ENCODE results near the gene TMEM50B.
"Not testable (repeated sequence)": the region's sequence is repeated elsewhere in the genome, so short reads cannot be mapped to it uniquely, and the experiment has no call there.

TMEM50B gene

GRCh38 chr21:33451634-33452071 lies 28.1 kb downstream of the TMEM50B start:
- Histone ChIP-seq H3F3A (ENCODE audit: insufficient read depth, low read length) (no peaks in the 10 kb centered on the region), H3K4me3 (ENCODE audit: low read depth, low read length, poor library complexity, severe bottlenecking) (no peak overlapping the region), H3K36me3 (ENCODE audit: insufficient read depth, low read length) (peaks cover 32% of the 10 kb centered on the region), H3K79me2 (ENCODE audit: insufficient read depth, low read length) (no peaks in the 10 kb centered on the region), H4K20me1 (ENCODE audit: insufficient read depth, low read length) (no peaks in the 10 kb centered on the region), H3K9me2 (ENCODE audit: low read depth, low read length) (no peaks in the 10 kb centered on the region), H3K4me1 (ENCODE audit: insufficient read depth, low read length, severe bottlenecking) (no peaks in the 10 kb centered on the region), H3K27me3 (ENCODE audit: insufficient read depth, low read length) (no peaks in the 10 kb centered on the region), H3K4me2 (ENCODE audit: low read length) (no peak overlapping the region), H3K9me3 (ENCODE audit: low read length) (no peaks in the 10 kb centered on the region), H2AFZ (ENCODE audit: low read length) (no peak overlapping the region), H3K9ac (ENCODE audit: low read length) (no peak overlapping the region), H3K27ac (ENCODE audit: low read depth, low read length, poor library complexity, severe bottlenecking) (no peak overlapping the region)
- TF ChIP-seq EZH2 (IDR thresholded peaks at IDR 0.05; ENCODE audit: borderline replicate concordance, low read length): no peak

- no peak for TF ChIP-seq CTCF (IDR thresholded peaks at IDR 0.05; ENCODE audit: low read length)
- TF ChIP-seq EZH2 (IDR thresholded peaks at IDR 0.05; ENCODE audit: borderline replicate concordance, low read length): no peak
- no peaks in the 10 kb centered on the region for H3K79me2 ChIP-seq (ENCODE audit: insufficient read depth, low read length)
- H3F3A ChIP-seq (ENCODE audit: insufficient read depth, low read length): no peaks in the 10 kb centered on the region
- no peaks in the 10 kb centered on the region for H3K27me3 ChIP-seq (ENCODE audit: insufficient read depth, low read length)
- H3K4me1 ChIP-seq (ENCODE audit: insufficient read depth, low read length, severe bottlenecking): no peaks in the 10 kb centered on the region
- no peaks in the 10 kb centered on the region for H4K20me1 ChIP-seq (ENCODE audit: insufficient read depth, low read length)
- H3K9ac ChIP-seq (ENCODE audit: low read length): no peak overlapping the region
- no peak overlapping the region for H2AFZ ChIP-seq (ENCODE audit: low read length)
- no peak overlapping the region for H3K4me3 ChIP-seq (ENCODE audit: low read depth, low read length, poor library complexity, severe bottlenecking)
- H3K4me2 ChIP-seq (ENCODE audit: low read length): no peak overlapping the region
- no peaks in the 10 kb centered on the region for H3K9me3 ChIP-seq (ENCODE audit: low read length)
- no peak overlapping the region for H3K27ac ChIP-seq (ENCODE audit: low read depth, low read length, poor library complexity, severe bottlenecking)
- peaks cover 20% of the 10 kb centered on the region for H3K36me3 ChIP-seq (ENCODE audit: insufficient read depth, low read length)
- H3K9me2 ChIP-seq (ENCODE audit: low read depth, low read length): no peaks in the 10 kb centered on the region
Measured at GRCh38 chr21:33449616-33450015, 30.2 kb downstream of the TMEM50B start.

- H4K20me1 ChIP-seq (ENCODE audit: insufficient read depth, low read length); H3F3A ChIP-seq (ENCODE audit: insufficient read depth, low read length); H3K9me2 ChIP-seq (ENCODE audit: low read depth, low read length); H3K36me3 ChIP-seq (ENCODE audit: insufficient read depth, low read length); H3K4me3 ChIP-seq (ENCODE audit: low read depth, low read length, poor library complexity, severe bottlenecking); H3K4me2 ChIP-seq (ENCODE audit: low read length); H3K79me2 ChIP-seq (ENCODE audit: insufficient read depth, low read length); H3K9ac ChIP-seq (ENCODE audit: low read length); H3K27ac ChIP-seq (ENCODE audit: low read depth, low read length, poor library complexity, severe bottlenecking); H3K9me3 ChIP-seq (ENCODE audit: low read length); H2AFZ ChIP-seq (ENCODE audit: low read length); H3K27me3 ChIP-seq (ENCODE audit: insufficient read depth, low read length): not testable (repeated sequence)
- peaks cover 19% of the 10 kb centered on the region for H3K4me1 ChIP-seq (ENCODE audit: insufficient read depth, low read length, severe bottlenecking)
Measured at GRCh38 chr21:33446620-33447019, 33.2 kb downstream of the TMEM50B start.

GRCh38 chr21:33444499-33444898 lies 35.3 kb downstream of the TMEM50B start:
- Histone ChIP-seq H3K79me2 (ENCODE audit: insufficient read depth, low read length) (no peaks in the 10 kb centered on the region), H3K4me2 (ENCODE audit: low read length) (no peak overlapping the region), H3K9me2 (ENCODE audit: low read depth, low read length) (no peaks in the 10 kb centered on the region), H4K20me1 (ENCODE audit: insufficient read depth, low read length) (no peaks in the 10 kb centered on the region), H3K4me1 (ENCODE audit: insufficient read depth, low read length, severe bottlenecking) (peaks cover 28% of the 10 kb centered on the region), H3K27me3 (ENCODE audit: insufficient read depth, low read length) (no peaks in the 10 kb centered on the region), H3F3A (ENCODE audit: insufficient read depth, low read length) (no peaks in the 10 kb centered on the region), H3K27ac (ENCODE audit: low read depth, low read length, poor library complexity, severe bottlenecking) (peak overlapping the region; percentile 42), H3K36me3 (ENCODE audit: insufficient read depth, low read length) (no peaks in the 10 kb centered on the region), H3K4me3 (ENCODE audit: low read depth, low read length, poor library complexity, severe bottlenecking) (no peak overlapping the region), H2AFZ (ENCODE audit: low read length) (no peak overlapping the region), H3K9ac (ENCODE audit: low read length) (no peak overlapping the region), H3K9me3 (ENCODE audit: low read length) (no peaks in the 10 kb centered on the region)
- TF ChIP-seq EZH2 (IDR thresholded peaks at IDR 0.05; ENCODE audit: borderline replicate concordance, low read length): no peak
- no peak for TF ChIP-seq CTCF (IDR thresholded peaks at IDR 0.05; ENCODE audit: low read length)

All from OCI-LY1 (cell line).